ENCODE measurements around the gene TSPAN12.

GRCh38 chr7:120874016-120874415, 16.1 kb upstream of the TSPAN12 start:
- no peak for TF ChIP-seq CTCF (conservative IDR thresholded peaks at IDR 0.05; ENCODE audit: low read depth, low read length)
- TF ChIP-seq MXI1 (IDR thresholded peaks at IDR 0.05; ENCODE audit: borderline replicate concordance, low read depth, low read length) = no peak
- no peak for TF ChIP-seq RAD21 (IDR thresholded peaks at IDR 0.05; ENCODE audit: low read length)
- TF ChIP-seq BHLHE40 (IDR thresholded peaks at IDR 0.05; ENCODE audit: low read depth, low read length) = no peak
- no peak for TF ChIP-seq ELK1 (IDR thresholded peaks at IDR 0.05; ENCODE audit: borderline replicate concordance, low read depth, low read length)
- TF ChIP-seq RCOR1 (IDR thresholded peaks at IDR 0.05; ENCODE audit: insufficient replicate concordance, low read length) = no peak
- TF ChIP-seq RFX5 (IDR thresholded peaks at IDR 0.05; ENCODE audit: low read depth, low read length) = no peak
- TF ChIP-seq POLR2A (IDR thresholded peaks at IDR 0.05; ENCODE audit: low read depth, low read length) = no peak
- no peak for TF ChIP-seq CHD1 (IDR thresholded peaks at IDR 0.05; ENCODE audit: low read depth, low read length)
- no peak for TF ChIP-seq NFE2L2 (IDR thresholded peaks at IDR 0.05; ENCODE audit: low read depth, low read length)
- TF ChIP-seq FOS (IDR thresholded peaks at IDR 0.05; ENCODE audit: low read depth, low read length) = no peak
- no peak for TF ChIP-seq MAZ (IDR thresholded peaks at IDR 0.05; ENCODE audit: borderline replicate concordance, low read depth, low read length)
